Activated T-helper 1 cell treated with anti-CD3 and anti-CD28 coated beads, Interleukin-2, amount 50 U/mL, for 16 hours (primary cell): ENCODE data around the gene ZNF678.
"Not testable (repeated sequence)": the region's sequence is repeated elsewhere in the genome, so short reads cannot be mapped to it uniquely, and the experiment has no call there.

Experiments
- DNase-seq, 2 donors: peaks; one replicate each; pipeline ENCODE4 v3.0.0-alpha.2; 2020; ENCODE audit warnings: low read depth in 1 of 2, low spot score in 1 of 2

ZNF678 gene

GRCh38 chr1:227596222-227596621 lies 32.9 kb downstream of the ZNF678 start:
- not testable (repeated sequence) for DNase-seq

GRCh38 chr1:227603327-227603726 lies 40.0 kb downstream of the ZNF678 start:
- DNase-seq, result no peak

GRCh38 chr1:227604446-227604845 lies 41.1 kb downstream of the ZNF678 start:
- no peak for DNase-seq

- not testable (repeated sequence) for DNase-seq
These were observed 42.9 kb downstream of the ZNF678 start for GRCh38 chr1:227606271-227606670.

- DNase-seq, result no peak
These were observed 44.1 kb downstream of the ZNF678 start for GRCh38 chr1:227607336-227607898.

- no peak for DNase-seq
These were observed 49.3 kb downstream of the ZNF678 start for GRCh38 chr1:227612658-227613057.

GRCh38 chr1:227613526-227613925 lies 50.2 kb downstream of the ZNF678 start:
- DNase-seq, result no peak

GRCh38 chr1:227621211-227621610 lies 57.9 kb downstream of the ZNF678 start:
- DNase-seq, result no peak

- no peak for DNase-seq
These were observed 59.6 kb downstream of the ZNF678 start for GRCh38 chr1:227622739-227623475.

- no peak for DNase-seq
These were observed 69.0 kb downstream of the ZNF678 start for GRCh38 chr1:227632325-227632724.

- DNase-seq, result no peak
These were observed 72.2 kb downstream of the ZNF678 start for GRCh38 chr1:227635596-227635995.

- no peak for DNase-seq
These were observed 91.1 kb downstream of the ZNF678 start for GRCh38 chr1:227654431-227654830.

- DNase-seq, result no peak
These were observed 91.7 kb downstream of the ZNF678 start for GRCh38 chr1:227654858-227655752.

GRCh38 chr1:227661495-227661894 lies 98.1 kb downstream of the ZNF678 start:
- DNase-seq, result no peak

GRCh38 chr1:227662933-227663332 lies 99.6 kb downstream of the ZNF678 start:
- DNase-seq, result no peak

GRCh38 chr1:227666286-227666685 lies 102.9 kb downstream of the ZNF678 start:
- no peak for DNase-seq

- no peak for DNase-seq
These were observed 110.1 kb downstream of the ZNF678 start for GRCh38 chr1:227673441-227673840.

GRCh38 chr1:227685807-227686206 lies 122.5 kb downstream of the ZNF678 start:
- DNase-seq, result no peak

GRCh38 chr1:227697321-227697864 lies 134.0 kb downstream of the ZNF678 start:
- DNase-seq, result no peak

- DNase-seq, result not testable (repeated sequence)
These were observed 138.3 kb downstream of the ZNF678 start for GRCh38 chr1:227701631-227702030.

- no peak for DNase-seq
These were observed 144.5 kb downstream of the ZNF678 start for GRCh38 chr1:227707846-227708245.

GRCh38 chr1:227709451-227709850 lies 146.1 kb downstream of the ZNF678 start:
- no peak for DNase-seq
